Occipital lobe (tissue), 2 donors: Measurements from ENCODE around the gene SYNRG. TPM values are rescaled to one million over a fixed set of nuclear protein-coding genes. Genes with fewer than 3 reads are reported as not detected.

Source experiments
- DNase-seq: peaks from one replicate; lab custom pipeline; 2025; lab: John Stamatoyannopoulos, UW
- total RNA-seq: library from RNA; depleted of rRNA; stranded (reverse); fragments of >200 nt; gene quantifications from one replicate; pipeline ENCODE4 v1.2.3, GENCODE V29; 2014

Gene SYNRG
- total RNA-seq, 1 donor from 2014 or later, result 24.5 TPM

DNA sequence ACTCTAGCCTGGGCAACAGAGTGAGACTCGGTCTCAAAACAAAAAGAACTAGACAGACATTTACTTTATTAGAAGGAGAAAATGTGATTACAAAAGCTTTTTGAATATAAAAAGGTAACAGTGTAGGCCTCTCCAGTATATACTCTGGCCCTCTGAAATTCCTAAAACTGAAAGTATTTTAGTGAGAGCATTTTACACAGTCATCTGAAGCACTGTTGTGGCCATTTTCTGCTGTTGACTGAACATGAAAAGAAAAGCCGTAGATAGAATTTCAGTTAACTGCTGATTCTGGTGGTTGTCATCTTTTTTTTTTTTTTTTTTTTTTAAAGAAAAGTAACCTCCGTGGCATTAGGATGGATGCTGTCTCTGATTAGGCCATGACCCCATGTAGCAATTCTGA is 103.9 kb downstream of the SYNRG start:
- no peak for DNase-seq

DNA sequence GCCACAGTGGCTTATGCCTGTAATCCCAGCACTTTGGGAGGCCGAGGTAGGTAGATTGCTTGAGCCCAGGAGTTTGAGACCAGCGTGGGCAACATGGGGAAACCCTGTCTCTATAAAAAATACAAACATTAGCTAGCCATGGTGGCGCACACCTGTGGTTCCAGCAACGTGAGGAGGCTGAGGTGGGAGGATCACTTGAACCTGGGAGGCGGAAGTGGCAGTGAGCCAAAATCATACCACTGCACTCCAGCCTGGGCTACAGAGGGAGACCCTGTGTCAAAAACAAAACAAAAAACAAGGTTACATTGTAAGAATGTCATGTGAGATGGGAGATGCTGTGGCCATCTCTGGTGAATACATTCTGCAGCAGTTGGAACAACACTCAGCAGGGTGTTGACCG is 106.1 kb downstream of the SYNRG start:
- no peak for DNase-seq

DNA sequence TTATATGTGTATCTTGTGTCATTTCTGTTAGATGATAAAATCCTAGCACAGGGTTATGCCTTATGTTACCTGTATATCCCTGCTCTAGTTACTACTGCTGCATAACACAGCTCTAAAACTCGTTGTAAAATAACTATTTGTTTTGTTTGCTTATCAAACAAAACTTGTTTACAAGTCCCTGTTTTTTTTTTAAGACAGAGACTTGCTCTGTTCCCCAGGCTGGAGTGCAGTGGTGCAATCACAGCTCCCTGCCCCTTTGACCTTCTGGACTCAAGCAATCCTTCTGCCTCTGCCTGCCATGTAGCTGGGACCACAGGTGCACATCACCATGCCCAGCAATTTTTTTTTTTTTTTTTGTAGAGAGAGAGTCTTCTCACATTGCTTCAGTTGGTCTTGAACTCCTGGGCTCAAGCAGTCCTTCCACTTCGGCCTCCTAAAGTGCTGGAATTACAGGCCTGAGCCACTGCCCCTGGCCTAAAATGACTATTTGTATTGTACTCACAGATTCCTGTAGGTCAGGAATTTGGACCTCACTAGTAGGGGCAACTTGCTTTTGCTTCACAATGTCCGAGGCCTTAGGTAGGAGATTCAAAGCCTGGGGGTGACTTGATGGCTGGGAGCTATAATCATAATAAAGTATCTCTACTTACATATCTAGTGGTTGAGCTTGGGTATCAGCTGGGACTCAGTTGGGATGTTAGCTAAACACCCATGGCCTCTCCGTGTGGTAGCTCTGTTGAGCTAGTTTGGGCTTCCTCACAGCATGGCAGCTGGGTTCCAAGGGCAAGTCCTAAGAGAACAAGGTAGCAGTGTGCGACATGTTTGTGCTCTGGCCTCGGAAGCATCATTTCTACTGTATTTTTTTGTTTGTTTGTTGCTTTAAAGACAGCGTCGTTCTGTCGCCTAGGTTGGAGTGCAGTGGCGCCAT is 106.9 kb downstream of the SYNRG start:
- DNase-seq, result no peak

DNA sequence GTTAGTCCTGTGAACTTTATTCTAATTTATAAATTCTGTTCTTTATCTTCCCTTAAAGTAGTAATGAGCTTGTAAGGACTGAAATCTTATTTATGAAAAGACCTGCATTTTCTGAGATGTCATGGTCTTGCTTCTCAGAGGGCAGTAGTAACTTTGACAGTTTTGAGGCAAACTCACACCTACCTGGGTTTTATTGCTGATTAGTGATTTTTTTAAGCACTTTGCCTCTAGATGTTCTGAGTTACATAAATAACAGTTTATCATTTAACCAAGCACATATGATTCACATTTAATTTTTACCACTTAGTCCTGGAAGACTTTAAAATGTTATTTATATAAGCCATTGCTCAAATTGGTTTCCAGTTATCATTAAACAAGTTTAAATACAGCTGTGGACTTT is 108.8 kb downstream of the SYNRG start:
- DNase-seq, result no peak

DNA sequence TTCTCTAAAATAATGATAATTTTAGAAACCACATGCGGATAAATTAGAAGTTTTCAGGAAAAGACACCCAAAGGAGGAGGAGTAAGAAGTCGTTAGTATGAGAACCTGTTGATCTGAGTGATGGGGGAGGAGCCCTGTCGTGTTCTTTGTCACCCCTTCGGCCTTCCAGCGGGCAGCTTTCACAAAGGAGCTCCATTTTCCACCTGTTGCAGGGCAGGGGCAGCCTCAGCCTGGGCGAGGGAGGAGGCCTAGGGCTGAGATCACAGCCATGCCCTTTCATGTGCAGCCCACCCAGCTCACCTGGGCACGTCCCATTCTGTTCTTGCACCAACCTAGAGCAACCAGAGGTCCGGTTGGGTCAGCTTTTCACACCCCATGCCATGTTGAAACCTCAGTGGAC is 114.2 kb downstream of the SYNRG start:
- DNase-seq, result no peak

DNA sequence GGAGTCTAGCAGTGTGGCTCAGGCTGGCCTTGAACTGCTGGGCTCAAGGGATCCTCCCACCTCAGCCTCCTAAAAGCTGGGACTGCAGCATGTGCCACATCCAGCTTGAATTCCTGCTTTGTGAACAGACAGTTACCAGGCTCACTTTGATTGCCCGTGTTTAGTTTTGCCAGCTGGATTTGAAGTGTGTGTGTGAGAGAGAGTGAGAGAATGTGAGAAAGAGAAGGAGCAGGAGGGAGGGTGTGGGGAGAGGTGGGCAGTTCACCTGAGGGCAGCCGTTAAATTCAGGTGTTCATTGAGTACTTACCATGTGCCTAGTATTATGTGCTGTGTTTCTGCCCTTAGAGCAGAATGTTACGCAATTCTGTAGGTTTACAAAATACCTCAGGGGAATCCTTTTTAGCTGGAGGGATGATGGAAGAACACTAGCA is 114.8 kb downstream of the SYNRG start:
- no peak for DNase-seq

DNA sequence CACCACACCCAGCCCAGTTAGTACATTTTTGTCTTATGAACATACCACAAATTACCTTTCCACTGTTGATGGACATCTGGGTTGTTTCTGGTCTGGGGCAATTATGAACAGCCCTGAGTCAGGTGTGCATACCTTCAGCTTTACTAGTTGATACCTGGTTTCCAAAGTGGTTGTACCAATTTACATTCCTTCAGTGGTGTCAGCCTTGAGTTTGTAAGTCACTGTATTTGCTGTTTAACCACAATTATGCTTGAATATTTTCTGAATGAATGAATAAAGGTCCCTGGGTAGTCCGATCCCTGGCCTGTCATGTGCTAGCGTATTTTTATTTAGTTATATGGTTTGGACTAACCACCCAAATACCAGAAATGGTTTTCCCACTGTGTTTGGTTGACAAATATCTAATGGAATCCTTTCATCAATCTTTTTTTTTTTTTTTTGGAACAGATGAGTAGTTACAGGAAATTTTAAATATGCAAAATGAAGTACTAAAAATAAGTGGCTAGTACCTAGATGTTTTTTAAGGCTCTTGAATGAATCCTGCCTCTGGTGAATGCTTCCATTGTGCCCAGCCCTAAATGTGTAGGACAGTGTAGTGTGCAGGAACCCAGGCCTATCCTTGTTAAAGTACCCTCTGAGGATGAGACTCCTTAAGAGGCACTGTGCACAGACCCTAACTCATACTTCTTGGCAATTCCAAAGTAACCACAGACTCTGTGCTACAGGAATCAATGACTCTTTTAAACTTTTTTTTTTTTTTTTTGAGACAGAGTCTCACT is 115.8 kb downstream of the SYNRG start:
- DNase-seq, result no peak

DNA sequence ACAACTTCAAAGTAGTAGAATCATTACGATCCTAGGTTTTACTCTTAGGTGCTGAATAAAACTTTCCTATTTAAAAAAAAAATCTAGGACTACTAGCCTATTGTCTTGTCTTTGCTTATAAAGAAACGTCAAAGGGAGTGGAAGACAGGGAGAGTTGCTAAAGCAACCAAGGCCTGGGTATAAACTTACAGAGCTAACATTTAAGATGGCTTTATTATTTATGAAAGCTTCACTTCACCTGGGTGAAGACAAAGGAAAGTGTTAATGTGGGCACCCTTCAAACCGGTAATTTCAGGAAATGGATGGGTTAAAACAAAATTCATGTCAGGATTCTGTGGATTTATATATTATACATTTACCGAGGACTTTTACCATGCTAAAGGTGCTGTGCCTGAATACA is 117.1 kb downstream of the SYNRG start:
- no peak for DNase-seq

DNA sequence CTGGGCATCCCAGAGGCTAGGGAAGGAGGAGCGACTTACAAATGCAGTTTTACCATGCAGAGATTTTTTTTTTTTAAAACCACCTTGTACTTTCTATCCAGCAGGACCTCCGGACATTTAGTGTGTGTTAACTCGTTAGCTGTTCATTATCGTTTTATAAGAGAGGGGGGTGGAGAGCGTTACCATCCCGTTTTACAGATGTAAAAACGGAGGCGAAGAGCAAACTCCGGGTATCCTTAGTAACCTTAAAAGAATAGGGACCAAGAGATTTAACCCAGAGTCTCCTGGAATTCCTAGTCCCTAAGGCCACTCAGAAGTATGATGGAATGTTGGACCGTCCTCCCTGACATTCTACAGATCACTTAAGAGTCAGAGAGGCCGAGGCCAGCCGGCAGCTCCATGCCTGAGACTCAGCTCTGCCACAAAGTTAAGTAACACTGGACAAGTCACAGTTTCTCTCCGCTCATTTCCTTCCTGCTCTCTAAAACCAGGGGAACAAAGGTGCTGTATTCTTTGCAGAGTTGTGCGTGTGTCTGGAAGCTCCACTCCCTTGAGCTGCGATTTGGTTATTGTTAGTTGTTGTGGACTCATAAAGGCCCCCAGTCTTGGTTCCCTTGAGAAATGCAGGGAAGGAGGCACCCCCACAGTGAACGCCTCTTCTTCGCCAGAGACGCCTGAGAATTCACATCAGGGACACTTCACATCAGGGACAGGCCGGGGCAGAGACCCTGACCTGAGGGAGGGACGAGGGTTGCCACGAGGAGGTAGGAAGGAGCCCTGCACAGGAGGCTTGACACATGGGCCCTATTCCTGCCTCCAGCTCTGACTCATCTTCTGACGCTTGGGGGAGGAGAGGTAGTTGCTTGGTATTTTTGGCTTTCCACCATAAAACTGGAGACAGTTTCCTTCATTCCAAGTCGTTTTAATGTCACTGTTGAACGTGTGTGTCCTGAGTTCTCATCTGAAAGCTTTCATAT is 118.3 kb downstream of the SYNRG start:
- peak; percentile 38 for DNase-seq

DNA sequence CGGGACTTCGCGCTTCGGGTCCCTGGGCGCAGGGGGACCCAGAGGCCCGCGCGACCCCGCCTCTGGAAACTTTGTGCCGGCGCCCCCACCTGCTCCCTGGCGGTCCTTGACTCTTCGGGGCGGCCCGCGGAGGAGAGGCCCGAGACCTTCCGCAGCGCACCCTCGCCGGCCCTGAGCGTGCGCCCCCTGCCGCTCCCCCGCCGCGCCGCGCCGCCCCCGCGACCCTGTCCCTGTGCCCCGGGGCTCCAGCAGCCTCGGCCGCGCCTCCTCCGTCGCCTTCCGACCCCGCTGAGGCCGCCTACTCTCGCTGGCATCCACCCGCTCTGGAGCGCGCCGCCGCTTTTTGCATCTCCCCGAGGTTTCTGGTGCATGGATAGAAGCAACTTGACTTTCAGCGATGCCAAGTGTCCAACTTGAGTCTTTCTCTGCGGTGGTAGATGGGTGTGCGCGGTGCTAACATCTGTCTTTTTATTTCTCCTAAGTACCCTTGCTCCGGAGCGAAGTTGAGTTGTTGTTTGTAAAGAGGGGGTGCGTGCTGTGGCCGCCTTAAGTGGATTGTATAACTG is 119.1 kb downstream of the SYNRG start:
- DNase-seq, result peak; percentile 42

DNA sequence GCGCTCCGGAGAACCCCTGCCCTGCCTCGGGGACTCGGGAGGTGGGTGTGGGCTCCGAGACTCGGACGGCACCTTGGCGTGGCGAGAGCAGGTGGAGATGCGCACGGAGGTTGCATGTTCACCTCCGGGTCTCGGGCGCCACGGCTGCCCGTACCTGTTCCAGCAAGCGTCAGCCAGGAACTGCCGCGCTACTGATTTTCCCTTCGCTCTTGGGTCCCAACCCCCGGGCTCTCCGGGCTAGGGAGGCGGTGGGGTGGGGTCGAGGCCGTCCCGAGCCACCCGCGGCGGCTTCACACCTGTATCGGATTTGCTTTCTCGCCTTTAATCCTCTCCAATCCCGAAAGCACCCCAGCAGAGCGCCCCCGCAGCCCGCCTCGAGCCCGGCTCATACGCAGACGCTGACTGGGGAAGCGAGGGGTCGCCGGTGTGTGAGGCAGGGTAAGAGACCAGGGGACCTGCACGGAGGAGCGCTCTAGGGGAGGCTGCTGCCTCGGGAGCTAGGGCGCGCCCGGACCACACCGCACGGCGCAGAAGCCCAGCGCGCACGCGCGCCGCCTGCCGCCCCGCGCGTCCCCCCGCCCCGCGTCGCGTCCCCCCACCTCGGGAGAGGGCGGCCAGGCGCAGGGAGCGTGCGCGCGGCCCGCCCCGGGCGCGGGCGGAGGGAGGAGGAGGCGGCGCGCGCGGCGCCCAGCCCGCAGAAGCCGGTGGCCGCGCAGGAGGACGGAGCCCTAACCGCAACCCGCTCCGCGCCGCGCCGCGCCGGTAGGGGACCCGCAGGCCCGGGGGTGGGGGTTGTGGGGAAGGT is 119.8 kb downstream of the SYNRG start, which contains the start of gene DUSP14:
Gene DUSP14, plus strand, starts transcription at position 695 of the 805 bp plus-strand sequence. CDS start 22,382 bp downstream, outside the sequence.
- DNase-seq, result peak; percentile 64

DNA sequence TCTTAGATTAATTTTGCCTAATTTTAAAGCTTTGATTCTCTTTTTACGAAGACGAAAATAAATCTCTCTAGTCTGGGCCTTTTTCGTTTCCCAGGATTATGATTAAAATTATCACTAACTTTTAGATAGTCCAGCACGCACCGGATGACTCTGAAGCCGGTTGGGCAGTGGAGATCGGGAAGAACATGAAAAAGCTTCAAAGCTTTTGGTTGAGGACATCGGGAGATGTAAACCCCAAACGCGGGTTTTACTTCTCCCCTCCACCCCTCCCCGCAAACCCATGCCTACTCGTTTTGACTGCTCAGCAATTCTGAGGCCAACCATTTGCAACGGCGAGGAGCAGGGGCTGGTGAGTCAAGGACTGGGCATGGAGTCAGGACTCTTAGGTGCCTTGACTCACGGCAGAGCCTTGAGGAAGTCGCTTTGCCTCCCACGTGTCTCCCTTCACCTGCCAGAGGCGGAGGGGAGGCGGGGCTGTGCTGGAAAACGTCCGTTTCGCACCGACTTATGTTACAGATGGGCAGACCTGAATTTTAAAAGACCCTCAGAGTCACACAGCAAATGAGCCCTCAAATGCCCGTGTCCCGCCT is 120.5 kb downstream of the SYNRG start:
- peak; percentile 61 for DNase-seq

DNA sequence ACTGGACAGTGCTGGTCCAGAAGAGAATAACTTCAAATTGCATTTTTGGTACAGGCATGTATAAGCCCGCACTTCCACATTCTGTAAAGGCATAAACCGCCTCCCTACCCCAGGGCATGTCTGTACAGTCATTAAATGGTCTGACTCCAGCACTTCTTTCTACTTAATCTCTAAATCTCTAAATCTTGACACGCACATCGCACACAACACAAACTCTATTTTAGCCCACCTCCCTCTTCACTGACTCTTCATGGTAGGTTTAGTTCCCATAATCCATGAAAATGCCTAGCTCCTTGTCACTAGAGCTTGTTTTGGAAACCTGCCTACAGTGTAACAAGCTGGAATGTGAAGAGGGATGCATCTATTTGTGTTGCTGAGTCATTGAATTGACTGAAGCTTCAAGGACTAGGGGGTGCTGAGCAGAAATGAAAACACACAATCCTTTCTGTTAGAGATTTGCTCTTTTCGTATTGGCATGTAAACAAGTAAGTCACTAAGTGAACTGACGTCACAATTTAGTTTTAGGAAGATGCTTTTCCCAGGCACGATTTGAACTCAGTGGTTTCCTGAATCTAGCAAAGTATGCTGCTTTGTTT is 121.1 kb downstream of the SYNRG start:
- DNase-seq, result no peak

DNA sequence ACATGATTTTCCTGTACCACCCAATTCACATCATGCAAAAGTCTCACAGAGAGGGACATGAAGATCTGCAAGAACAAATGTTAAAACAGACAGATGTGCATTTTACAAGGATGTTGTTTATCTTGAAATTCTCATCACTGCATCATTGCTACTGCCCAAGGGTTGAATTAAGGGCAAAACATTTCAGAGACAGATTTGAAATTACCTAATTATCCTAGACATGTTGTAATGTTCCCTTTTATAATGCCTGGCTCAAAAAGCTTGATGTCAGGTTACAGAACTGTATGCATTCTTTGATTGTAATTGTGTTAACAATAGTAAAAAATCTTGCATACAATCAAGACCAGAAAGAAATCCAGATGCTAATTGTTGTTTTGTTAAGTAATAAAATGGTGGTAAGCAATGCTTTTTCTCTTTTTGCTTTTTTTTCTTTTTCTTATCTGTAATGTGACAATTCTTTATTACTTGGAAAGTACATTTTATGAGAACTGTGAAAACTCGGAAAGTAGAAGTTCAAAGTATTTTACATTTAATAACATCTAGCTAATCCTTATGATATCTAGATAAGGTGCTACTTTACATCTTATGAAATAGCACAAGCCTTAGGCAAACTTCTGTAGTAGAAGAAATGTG is 123.2 kb downstream of the SYNRG start:
- DNase-seq, result no peak

DNA sequence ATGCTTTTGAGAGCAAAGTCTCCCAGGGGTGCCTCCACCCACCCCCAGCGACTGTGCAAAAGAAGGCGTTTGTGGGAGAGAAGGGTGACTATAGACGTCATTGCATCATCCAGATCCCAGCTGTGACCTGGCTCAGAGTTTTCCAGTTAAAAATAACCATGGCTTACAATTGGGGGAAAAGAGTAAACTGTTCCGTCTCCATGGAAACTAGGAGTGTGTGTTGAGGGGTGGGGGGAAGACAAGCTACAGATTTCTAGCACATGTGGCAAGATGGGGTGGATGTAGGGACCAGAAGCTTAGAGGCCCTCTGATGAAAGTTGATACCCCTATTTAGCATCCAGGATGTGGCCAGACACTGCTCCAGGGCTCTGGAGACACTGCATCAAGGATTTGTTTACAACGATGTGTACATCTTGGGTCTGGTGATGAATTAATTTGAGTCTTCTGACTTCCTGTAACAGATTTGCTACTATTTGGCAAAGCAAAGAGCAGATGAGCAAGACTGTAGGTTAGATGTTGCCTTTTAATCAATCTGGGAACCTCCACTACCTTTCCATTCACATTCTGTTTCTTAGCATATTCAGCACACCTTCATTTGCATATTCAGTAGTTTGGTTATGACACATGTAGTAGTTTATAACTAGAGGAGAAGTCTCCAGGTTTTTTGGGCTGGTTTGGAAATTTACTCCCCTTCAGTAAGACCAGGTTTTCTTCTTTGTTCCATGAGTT is 125.7 kb downstream of the SYNRG start:
- peak; percentile 21 for DNase-seq

DNA sequence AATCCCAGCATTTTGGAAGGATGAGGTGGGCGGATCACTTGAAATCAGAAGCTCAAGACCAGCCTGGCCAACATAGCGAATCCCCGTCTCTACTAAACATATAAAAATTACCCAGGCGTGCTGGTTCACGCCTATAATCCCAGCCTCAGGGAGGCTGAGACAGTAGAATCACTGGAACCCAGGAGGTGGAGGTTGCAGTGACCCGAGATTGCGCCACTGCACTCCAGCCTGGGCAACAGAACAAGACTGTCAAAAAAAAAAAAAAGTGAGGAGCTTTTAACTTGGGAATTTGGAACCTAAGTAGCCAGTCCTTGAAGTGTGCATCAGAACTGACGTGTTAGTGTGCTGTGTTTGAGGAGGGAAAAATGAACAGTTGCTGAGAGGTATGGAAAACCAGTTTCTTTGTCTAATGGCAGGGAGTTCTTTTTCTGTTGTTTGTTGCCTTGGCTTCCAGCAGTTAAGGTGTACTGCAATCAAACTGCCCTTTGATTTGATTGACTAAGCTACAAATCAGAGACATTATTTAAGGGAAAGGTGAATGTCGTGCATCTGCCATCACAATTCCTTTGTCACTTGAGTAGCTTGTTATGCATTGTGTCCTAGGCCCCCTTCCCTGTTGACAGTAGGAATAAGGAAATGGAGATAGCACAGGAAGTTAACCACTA is 128.1 kb downstream of the SYNRG start:
- no peak for DNase-seq

DNA sequence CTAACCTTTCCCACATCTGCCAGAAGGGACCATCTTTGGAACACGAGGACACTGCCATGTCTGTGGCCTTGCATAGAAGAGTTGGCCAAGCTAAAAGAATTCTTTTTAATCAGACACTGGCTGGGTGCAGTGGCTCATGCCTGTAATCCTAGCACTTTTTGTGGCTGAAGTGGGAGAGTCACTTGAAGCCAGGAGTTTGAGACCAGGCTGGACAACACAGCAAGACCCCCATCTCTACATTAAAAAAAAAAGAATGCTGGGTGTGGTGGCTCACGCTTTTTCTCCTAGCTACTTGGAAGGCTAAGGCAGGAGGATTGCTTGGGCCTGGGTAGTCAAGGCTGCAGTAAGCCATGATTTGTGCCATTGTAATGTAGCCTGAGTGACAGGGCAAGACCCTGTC is 128.8 kb downstream of the SYNRG start:
- no peak for DNase-seq
